LNCAP (cell line): Measurements from ENCODE around the gene IL1B.

Experiments used
- TF ChIP-seq, protein P1 (sequence below): fragments of 450-650 bp; IDR thresholded peaks from 2 replicates; pipeline ENCODE4 v1.5.1; 2017; ENCODE audit warnings: mild to moderate bottlenecking

The IL1B gene

DNA sequence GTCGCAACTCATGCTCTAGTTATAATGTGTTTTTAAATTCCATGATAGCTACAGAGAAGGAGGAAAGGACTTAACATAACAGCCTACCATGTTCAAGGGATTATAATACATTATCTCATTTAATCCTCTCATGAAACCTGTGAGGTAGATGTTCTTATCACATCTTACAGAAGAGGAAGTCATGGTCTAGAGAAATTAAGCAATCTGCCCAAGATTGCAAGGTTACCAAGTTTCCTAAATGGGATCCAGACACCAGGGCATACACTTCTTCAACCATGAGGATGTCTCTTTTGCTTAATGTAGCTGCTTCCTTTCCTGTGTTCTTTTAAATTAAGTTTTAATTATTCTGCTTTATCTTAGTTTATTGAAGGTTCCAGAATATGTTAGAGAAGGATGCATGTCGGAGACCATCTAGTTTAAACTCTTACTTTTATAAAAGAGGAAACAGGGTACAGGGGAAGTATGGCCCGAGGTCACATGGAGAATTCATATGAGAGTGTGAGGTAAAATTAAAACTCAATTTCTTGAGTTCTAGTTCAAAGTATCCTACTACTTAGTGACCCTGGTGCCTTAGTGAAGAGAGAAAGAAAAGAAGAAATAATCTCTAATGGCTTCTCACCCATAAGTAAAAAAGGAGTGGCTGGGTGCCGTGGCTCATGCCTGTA, 48.7 kb downstream of the IL1B start:
- TF ChIP-seq, protein P1, sequence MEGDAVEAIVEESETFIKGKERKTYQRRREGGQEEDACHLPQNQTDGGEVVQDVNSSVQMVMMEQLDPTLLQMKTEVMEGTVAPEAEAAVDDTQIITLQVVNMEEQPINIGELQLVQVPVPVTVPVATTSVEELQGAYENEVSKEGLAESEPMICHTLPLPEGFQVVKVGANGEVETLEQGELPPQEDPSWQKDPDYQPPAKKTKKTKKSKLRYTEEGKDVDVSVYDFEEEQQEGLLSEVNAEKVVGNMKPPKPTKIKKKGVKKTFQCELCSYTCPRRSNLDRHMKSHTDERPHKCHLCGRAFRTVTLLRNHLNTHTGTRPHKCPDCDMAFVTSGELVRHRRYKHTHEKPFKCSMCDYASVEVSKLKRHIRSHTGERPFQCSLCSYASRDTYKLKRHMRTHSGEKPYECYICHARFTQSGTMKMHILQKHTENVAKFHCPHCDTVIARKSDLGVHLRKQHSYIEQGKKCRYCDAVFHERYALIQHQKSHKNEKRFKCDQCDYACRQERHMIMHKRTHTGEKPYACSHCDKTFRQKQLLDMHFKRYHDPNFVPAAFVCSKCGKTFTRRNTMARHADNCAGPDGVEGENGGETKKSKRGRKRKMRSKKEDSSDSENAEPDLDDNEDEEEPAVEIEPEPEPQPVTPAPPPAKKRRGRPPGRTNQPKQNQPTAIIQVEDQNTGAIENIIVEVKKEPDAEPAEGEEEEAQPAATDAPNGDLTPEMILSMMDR, result no peak

DNA sequence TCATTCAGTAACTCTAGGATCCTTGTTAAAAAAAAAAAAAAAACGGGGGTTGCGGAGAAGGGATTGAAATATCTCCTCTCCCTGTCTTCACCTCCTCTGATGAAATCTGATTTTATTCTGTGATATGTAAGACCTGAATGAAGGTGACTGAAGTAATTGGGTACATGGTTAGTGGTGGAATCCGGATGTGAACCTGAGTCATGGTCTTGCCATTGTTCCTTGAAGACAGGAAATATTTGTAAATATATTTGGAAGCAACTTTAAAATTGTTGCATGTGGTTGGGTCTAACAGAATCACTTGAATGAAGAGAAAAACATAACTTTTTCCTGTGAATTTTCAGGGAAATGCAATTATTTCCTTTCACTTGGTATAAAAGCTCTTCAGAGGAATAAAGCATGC, 49.3 kb downstream of the IL1B start:
- TF ChIP-seq, protein P1, result no peak

DNA sequence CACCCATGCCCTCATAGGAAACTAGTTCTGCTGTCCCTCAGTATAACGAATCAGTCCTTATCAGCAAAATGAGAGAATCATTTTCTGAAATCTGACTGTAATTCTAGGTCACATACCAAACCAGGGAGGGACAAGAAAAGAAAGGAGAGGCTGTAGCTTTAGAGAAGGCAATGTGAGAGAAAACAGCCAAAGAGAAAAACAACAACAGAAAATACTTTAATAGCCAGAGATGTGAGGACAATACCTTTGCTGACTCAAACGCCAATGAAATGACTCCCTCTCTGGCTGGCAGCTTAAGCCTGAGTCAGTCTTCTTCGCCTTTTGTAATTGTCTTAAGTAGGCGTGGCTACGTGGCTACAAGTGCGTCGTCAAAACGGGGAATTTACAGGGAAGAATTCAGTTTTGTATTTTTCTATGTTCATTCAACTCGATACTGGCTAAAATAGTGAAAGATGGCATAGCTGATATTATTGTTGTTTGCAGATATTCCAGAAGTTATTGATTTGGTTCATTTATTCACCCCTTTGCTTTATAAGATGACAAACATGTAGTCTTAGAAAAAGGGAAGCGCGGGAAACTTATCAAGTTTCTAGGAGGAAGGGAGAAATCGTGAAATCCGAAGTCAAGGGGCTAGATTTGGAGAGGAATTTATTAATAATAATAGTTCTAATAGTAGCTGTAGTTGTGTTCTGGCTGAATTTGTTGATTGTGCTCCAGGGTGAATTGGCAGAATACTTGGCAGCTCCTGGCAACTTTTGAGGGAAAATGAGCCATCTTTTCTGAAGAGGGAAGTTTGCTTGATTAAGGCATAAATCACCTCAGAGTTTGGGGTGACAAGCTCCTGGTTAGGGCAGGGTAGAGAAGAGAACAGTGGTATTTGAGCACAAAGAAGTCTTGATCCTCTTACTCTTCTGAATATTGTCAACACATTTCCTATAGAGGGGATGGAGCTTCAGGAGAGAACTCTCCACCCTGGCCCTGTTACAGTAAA, 52.1 kb downstream of the IL1B start, which contains the start of gene IL1A:
Gene IL1A (minus strand): TSS at position 295 of the 991 bp plus-strand sequence. CDS start 723 bp downstream, outside the sequence.
- TF ChIP-seq, protein P1, result no peak

DNA sequence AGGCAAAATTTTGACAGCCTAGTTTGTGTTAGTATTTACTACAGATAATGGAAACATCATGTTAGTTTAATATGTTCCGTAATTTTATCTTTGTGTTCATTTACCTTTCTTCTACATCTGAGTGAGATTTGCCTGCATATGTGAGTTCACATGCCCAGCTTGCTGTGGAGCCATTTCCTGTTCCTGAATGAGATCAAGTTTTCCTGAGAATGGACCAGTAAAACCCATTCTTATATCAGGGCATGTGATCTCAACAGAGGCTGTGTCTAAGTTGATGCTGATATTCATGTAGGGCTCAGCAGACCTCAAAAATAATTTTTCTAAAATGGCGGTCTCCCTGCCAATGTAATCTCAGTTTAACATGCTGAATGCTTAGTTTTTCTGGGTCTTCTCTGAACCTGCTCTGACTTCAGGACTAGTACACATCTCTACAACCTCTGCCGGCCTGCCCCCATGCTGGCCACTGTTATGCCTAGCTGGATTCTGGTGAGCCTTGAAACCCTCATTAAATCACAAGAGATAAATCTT, 53.3 kb downstream of the IL1B start:
- TF ChIP-seq, protein P1, result no peak

DNA sequence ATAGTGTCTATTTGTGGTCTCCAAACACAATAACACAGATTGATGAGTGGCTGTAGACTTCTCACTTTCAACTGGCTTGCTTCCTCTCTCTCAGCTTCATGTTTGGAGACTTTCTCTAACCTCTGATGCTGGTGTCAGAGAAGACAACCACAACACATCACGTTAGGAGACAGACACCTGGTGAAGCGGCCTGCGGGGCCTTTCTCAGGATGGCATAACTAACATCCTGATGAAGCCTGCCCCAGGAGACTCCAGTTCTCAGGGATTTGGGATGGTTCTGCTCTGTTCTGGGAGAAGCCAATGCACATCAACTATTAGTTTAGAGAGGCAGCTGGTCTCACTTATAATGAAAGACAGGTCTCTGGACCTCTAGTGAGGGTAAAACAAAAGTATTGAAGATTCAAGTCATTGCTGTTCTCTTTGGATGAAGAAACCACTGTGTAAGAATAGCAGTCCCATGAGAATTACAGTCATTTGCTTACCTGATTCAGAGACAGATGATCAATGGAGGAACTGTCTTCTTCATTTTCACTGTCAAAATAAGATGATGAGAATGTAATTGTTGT, 54.3 kb downstream of the IL1B start:
- TF ChIP-seq, protein P1, result no peak
